ENCODE data around the gene HARBI1.
A peak's percentile ranks its signal among the peaks of the same experiment; 100 is the strongest.

Gene HARBI1

DNA sequence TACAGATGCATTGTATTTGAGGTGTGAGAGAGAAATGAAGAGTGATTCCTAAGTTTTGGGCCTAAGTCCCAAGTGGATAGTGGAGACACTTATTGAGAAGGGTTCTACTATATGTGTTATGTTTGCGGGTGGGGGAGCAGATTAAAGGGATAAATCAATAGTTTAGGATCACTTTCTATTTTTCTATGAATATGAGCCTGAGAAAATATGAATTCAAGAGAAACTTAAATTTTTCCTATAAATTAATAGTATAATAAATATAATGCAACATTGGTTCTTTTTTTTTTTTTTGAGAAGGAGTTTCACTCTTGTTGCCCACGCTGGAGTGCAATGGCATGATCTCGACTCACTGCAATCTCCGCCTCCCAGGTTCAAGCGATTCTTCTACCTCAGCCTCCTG lies 54.5 kb downstream of the HARBI1 start:
- no peak for DNase-seq (ENCODE audit: extremely low spot score)
- no peak for TF ChIP-seq CTCF (IDR thresholded peaks at IDR 0.05; ENCODE audit: control extremely low read depth, extremely low read depth, low read depth, missing control alignments)
- ChIA-PET POLR2A (interaction anchor here (0.8 to 1.8 kb wide), 2 partner anchors 8 to 10 kb away, joined by 3 to 6 read pairs; no protein-coding TSS in a partner anchor), CTCF (interaction anchor here (2.1 to 2.5 kb wide), 2 partner anchors 21 to 28 kb away, joined by 8 to 12 read pairs; no protein-coding TSS in a partner anchor)

DNA sequence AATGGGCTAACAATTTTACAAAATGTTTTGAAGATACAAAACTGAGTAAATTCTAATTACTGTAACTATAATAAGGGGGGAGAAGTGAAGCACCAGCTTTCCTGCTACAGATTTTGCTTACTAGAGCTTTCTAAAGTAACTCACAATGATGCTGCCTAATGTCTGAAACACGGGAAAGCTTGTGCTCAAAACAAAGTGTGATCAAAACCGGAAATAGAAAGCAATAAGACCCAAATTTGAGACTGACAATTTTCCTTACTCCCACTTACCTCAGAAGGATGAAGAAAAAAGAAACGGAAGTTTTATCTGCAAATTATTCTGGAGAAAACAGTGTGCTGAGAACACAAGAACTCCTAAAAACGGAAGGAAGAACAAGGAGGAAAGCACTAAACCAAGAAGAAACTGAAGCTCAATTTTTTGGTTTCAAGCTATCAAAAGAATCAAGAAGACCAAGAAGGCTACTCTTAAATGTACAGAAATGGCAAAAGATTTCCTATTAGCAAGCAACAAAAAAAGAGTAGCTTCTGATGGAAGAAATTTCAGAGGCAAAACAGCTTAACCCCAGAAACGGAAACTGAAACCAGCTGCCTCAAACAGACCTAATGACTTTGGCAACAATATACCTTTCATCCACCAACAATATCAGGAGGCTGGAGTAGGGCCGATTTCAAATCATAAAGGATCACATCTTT lies 56.6 kb downstream of the HARBI1 start:
- CTCF ChIA-PET = interaction anchor here (1.0 to 2.6 kb wide), 9 partner anchors 11 to 192 kb away, joined by 3 to 14 read pairs (median 6); partner anchors contain the start of genes ATG13 and HARBI1
- DNase-seq (ENCODE audit: extremely low spot score) = peak; percentile 47
- POLR2A ChIA-PET = interaction anchor here (0.6 to 1.8 kb wide), 2 partner anchors 10 to 356 kb away, joined by 4 to 6 read pairs; no protein-coding TSS in a partner anchor
- TF ChIP-seq CTCF (IDR thresholded peaks at IDR 0.05; ENCODE audit: control extremely low read depth, extremely low read depth, low read depth, missing control alignments) = no peak

DNA sequence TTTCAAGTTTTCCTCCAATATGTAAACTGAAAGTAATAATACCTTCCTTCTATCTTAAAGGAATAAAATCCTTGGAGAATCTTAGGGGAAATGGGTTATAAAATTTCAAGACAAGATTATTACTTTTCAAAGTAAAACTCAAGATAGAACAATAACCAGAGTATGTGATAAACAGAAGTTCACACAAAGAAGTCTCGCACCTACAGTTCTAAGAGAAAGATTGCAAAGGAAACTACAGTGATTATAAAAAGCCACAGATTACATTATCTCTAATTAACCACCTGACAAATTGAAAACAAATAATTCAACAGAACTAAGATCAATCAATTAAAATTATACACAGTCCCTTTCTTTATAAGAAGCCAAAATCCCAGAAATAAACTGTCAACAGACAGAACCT lies 57.2 kb downstream of the HARBI1 start:
- no peak for TF ChIP-seq CTCF (IDR thresholded peaks at IDR 0.05; ENCODE audit: control extremely low read depth, extremely low read depth, low read depth, missing control alignments)
- CTCF ChIA-PET = interaction anchor here (0.8 to 2.6 kb wide), 6 partner anchors 9 to 192 kb away, joined by 3 to 14 read pairs (median 5); partner anchors contain the start of genes ATG13 and HARBI1
- POLR2A ChIA-PET = no interaction called here
- no peak for DNase-seq (ENCODE audit: extremely low spot score)

DNA sequence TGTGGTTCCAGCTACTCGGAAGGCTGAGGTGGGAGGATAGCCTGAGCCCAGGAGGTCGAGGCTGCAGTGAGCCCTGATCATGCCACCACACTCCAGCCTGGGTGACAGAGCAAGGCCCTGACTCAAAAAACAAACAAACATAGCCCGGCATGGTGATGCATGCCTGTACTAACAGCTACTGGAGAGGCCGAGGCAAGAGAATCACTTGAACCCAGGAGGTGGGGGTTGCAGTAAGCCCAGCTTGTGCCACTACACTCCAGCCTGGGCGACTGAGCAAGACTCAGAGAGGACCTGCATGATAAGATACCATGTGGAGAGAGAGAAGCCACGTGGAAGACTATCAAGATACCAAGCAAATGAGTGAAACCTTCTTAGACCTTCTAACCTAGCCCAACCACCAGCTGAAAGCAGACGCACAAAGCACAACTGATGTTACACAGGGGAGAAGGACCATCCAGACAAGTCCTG lies 59.3 kb downstream of the HARBI1 start:
- DNase-seq (ENCODE audit: extremely low spot score) = no peak
- CTCF ChIA-PET = interaction anchor here (0.8 to 4.6 kb wide), 4 partner anchors 22 to 168 kb away, joined by 3 to 18 read pairs (median 3); partner anchors contain the start of gene CHRM4
- POLR2A ChIA-PET = no interaction called here
- TF ChIP-seq CTCF (IDR thresholded peaks at IDR 0.05; ENCODE audit: control extremely low read depth, extremely low read depth, low read depth, missing control alignments) = no peak

DNA sequence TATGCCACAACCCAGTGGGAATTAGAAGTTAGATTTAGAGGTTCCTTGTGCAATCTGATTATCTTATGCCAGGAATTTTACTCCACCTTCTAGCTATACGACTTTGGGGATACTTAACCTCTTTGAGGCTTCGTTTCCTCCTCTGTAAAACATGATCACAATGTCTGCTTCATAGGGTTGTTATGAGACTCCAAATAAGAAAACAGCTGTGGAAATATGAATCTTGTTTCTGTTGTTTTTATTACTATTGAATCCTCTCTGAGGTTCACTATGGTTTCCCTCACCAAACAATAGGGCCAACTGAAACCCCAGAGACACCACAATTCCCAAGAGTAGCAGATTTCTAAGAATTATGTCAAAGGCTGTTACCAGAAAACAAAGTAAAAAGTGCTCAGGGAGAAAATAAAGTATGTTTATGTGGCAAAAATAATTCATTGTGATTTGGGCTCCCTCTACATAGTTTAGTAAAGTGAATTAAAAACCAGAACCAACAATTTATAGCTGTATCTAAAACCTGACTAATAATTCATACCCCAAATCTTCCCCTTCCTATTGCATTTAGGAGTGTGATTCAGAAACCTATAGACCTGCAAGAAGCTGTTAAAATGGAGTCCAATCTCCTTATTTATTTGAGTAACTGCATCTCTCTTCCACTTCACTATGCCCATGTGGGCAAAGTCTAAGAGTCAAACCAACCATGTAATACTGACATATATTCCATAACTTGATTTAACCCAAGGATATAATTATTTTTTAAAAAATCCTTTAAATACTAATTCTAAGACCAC lies 61.6 kb downstream of the HARBI1 start:
- no peak for TF ChIP-seq CTCF (IDR thresholded peaks at IDR 0.05; ENCODE audit: control extremely low read depth, extremely low read depth, low read depth, missing control alignments)
- DNase-seq (ENCODE audit: extremely low spot score) = no peak
- ChIA-PET POLR2A (no interaction called here), CTCF (interaction anchor here (1.0 to 4.6 kb wide), 8 partner anchors 10 to 590 kb away, joined by 4 to 18 read pairs (median 6); partner anchors contain the start of gene CHRM4)
